Measurements from ENCODE around the gene GPT2.
A peak's percentile ranks its signal among the peaks of the same experiment; 100 is the strongest.

The GPT2 gene

GRCh38 chr16:46968063-46968435, 83.9 kb downstream of the GPT2 start:
- DNase-seq (ENCODE audit: low read depth), result no peak

GRCh38 chr16:46970089-46970488, 85.9 kb downstream of the GPT2 start:
- DNase-seq (ENCODE audit: low read depth), result no peak

- no peak for DNase-seq (ENCODE audit: low read depth)
These were observed 87.1 kb downstream of the GPT2 start for GRCh38 chr16:46971271-46971670.

GRCh38 chr16:46972429-46973206, 88.5 kb downstream of the GPT2 start:
- peak; percentile 13 for DNase-seq (ENCODE audit: low read depth)

GRCh38 chr16:46973207-46973995, 89.2 kb downstream of the GPT2 start, which contains the start of gene DNAJA2:
DNAJA2 (minus strand) TSS chr16:46973674; CDS start chr16:46973572, 102 bp downstream.
- DNase-seq (ENCODE audit: low read depth), result peak; percentile 86

- DNase-seq (ENCODE audit: low read depth), result no peak
These were observed 89.8 kb downstream of the GPT2 start for GRCh38 chr16:46973996-46974324.

- DNase-seq (ENCODE audit: low read depth), result no peak
These were observed 90.2 kb downstream of the GPT2 start for GRCh38 chr16:46974352-46974751.

- no peak for DNase-seq (ENCODE audit: low read depth)
These were observed 91.0 kb downstream of the GPT2 start for GRCh38 chr16:46975165-46975564.

GRCh38 chr16:46975908-46976470, 91.8 kb downstream of the GPT2 start:
- no peak for DNase-seq (ENCODE audit: low read depth)

- DNase-seq (ENCODE audit: low read depth), result no peak
These were observed 92.4 kb downstream of the GPT2 start for GRCh38 chr16:46976550-46976949.

Measured in stimulated activated CD4-positive, alpha-beta T cell treated with anti-CD3 and anti-CD28 coated beads, Interleukin-2, amount 100 ng/mL, for 4 hours (primary cell).